Upper lobe of right lung (tissue), 1 donor: ENCODE measurements around the gene OXLD1. TPM values are rescaled to one million over a fixed set of nuclear protein-coding genes. Genes with fewer than 3 reads are reported as not detected.
A peak's percentile ranks its signal among the peaks of the same experiment; 100 is the strongest.

ENCODE experiments used
- ATAC-seq: fragments of 200-7000 bp; cut with Tn5 transposase; one replicate; pipeline ENCODE4 v1.9.1; 2020; ENCODE audit warnings: mild to moderate bottlenecking, moderate library complexity
- DNase-seq: peaks from one replicate; pipeline ENCODE4 v3.0.0-alpha.2; 2020
- H3K27ac ChIP-seq: fragments of 200-600 bp; one replicate; pipeline ENCODE4 v1.8.0; 2022
- H3K27me3 ChIP-seq: fragments of 200-600 bp; one replicate; pipeline ENCODE4 v1.8.0; 2022; ENCODE audit warnings: mild to moderate bottlenecking
- H3K36me3 ChIP-seq: fragments of 200-600 bp; one replicate; pipeline ENCODE4 v1.8.0; 2022
- H3K4me1 ChIP-seq: fragments of 200-600 bp; one replicate; pipeline ENCODE4 v1.8.0; 2022
- H3K4me3 ChIP-seq: fragments of 200-600 bp; one replicate; pipeline ENCODE4 v1.8.0; 2022; ENCODE audit warnings: mild to moderate bottlenecking
- H3K9me3 ChIP-seq: fragments of 200-600 bp; one replicate; pipeline ENCODE4 v1.8.0; 2022
- intact Hi-C: fragments of 100-400 bp; cut with DNase I; formaldehyde crosslinking; loops from one replicate; pipeline ENCODE4 v1.11.0; 2022
- total RNA-seq: library from RNA; stranded (reverse); fragmentation: NEBNext Ultra II Directional; extraction: Animal tissue kit (Norgen Biotek cat#: 25700); gene quantifications from one replicate; pipeline ENCODE4 v1.2.1, GENCODE V29; 2021
- TF ChIP-seq, protein P1 (sequence below): fragments of 200-600 bp; IDR thresholded peaks from one replicate; pipeline ENCODE4 v1.8.0; 2022; ENCODE audit warnings: antibody characterized with exemption
- donor health status: DM: no; HTN: yes; CAD: no; lungs with severe emphysema.

OXLD1 gene
- total RNA-seq, 1 donor from 2014 or later, result 26.7 TPM

DNA sequence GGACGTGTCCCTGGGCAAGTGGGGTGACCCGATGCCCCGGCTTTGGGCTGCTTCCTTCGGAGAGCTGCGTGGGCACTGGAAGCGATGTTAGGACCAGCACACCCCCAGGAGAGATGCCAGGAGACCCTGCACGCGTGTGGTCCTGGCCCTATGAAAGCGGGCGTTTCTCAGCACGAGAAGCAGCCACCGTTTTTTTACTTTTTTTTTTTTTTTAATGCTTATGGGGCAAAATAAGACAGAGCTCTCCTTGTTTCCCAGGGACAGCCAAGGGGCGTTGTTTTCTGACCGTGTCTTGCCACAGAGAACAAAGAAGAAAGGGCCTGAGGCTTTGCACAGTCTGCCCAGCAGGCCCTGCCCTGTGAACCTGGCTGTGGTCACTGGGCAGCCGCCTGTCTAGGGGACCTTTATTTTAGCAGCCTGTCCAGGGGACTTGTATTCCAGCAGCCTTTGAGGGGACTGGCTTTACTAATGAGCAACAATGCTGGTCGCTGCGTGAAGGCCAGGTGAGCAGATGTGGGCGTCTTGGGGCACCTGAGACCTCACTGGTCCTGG, 46.7 kb upstream of the OXLD1 start:
- no peak overlapping the region for H3K27ac ChIP-seq
- no peaks in the 10 kb centered on the region for H3K36me3 ChIP-seq
- intact Hi-C loops, result no loop called here
- H3K27me3 ChIP-seq, result no peaks in the 10 kb centered on the region
- peaks cover 25% of the 10 kb centered on the region for H3K4me1 ChIP-seq
- DNase-seq (no peak), ATAC-seq (no peak)
- peak overlapping the region; percentile 75 for H3K4me3 ChIP-seq
- TF ChIP-seq, protein P1, sequence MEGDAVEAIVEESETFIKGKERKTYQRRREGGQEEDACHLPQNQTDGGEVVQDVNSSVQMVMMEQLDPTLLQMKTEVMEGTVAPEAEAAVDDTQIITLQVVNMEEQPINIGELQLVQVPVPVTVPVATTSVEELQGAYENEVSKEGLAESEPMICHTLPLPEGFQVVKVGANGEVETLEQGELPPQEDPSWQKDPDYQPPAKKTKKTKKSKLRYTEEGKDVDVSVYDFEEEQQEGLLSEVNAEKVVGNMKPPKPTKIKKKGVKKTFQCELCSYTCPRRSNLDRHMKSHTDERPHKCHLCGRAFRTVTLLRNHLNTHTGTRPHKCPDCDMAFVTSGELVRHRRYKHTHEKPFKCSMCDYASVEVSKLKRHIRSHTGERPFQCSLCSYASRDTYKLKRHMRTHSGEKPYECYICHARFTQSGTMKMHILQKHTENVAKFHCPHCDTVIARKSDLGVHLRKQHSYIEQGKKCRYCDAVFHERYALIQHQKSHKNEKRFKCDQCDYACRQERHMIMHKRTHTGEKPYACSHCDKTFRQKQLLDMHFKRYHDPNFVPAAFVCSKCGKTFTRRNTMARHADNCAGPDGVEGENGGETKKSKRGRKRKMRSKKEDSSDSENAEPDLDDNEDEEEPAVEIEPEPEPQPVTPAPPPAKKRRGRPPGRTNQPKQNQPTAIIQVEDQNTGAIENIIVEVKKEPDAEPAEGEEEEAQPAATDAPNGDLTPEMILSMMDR, result no peak
- no peaks in the 10 kb centered on the region for H3K9me3 ChIP-seq

- TF ChIP-seq, protein P1, result no peak
- Histone ChIP-seq H3K9me3 (no peaks in the 10 kb centered on the region), H3K36me3 (peaks cover 2% of the 10 kb centered on the region), H3K27me3 (no peaks in the 10 kb centered on the region), H3K4me1 (peaks cover 25% of the 10 kb centered on the region), H3K27ac (no peak overlapping the region), H3K4me3 (peak overlapping the region; percentile 75)
- ATAC-seq (peak; percentile 5), DNase-seq (no peak)
- intact Hi-C loops, result no loop called here
Observed at GRCh38 chr17:81712468-81713003, 46.1 kb upstream of the OXLD1 start.

- H3K4me3 ChIP-seq, result peak within 1 kb of the TSS; percentile 75
- intact Hi-C loops, result no loop called here
- H3K9me3 ChIP-seq, result no peaks in the 10 kb centered on the region
- H3K4me1 ChIP-seq, result peaks cover 25% of the 10 kb centered on the region
- peak; percentile 93 for DNase-seq
- TF ChIP-seq, protein P1, result no peak
- peaks cover 8% of the 10 kb centered on the region for H3K36me3 ChIP-seq
- H3K27ac ChIP-seq, result peak within 1 kb of the TSS; percentile 47
- peak; percentile 87 for ATAC-seq
- H3K27me3 ChIP-seq, result no peaks in the 10 kb centered on the region
Observed at GRCh38 chr17:81711814-81712467, 45.5 kb upstream of the OXLD1 start, which contains the start of gene SLC25A10. Gene SLC25A10 (plus strand): TSS chr17:81712284. CDS start chr17:81712427, 143 bp downstream.

DNA sequence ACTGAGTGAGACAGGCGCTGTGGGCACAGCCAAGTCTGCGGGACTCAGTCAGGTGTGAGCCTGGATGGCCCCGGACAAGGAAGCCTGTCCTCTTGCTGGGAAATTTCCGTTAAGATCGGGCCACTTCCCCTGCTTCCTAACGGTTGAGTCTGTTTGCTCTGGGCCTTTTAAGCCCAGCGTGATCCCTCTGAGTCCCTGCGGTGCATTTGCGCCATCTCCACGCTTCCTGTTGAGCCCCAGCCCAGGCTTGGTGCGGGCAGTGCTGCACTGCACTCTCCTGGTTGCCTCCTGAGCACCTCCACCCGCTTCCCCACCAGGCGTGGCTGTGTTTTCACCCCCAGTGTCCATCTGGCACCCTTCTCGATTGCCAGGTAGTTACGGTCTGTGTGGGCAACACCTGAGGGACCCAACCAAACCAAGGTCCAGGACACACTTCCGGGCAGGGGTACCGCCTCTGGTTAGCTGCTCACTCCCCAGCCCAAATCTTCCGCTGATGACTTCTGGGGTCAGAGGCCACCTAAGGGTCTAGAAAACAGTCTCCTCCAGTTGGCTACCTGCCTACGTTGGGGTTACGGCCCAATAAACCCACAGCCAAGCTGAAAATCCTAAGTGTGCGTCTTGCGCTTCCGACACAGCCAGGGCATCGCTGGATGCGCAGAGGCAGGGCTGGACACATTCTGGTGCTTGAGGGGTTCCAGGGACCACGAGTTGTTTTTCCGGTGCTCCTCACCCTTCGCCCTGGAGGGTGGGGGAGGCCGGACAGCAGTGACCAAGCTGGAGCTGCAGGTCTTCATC, 44.3 kb upstream of the OXLD1 start:
- H3K27me3 ChIP-seq, result no peaks in the 10 kb centered on the region
- H3K36me3 ChIP-seq, result peaks cover 19% of the 10 kb centered on the region
- intact Hi-C loops, result no loop called here
- ATAC-seq (no peak), DNase-seq (no peak)
- TF ChIP-seq, protein P1, result no peak
- H3K9me3 ChIP-seq, result no peaks in the 10 kb centered on the region
- no peak overlapping the region for H3K27ac ChIP-seq
- H3K4me3 ChIP-seq, result peak overlapping the region; percentile 75
- H3K4me1 ChIP-seq, result peaks cover 25% of the 10 kb centered on the region

DNA sequence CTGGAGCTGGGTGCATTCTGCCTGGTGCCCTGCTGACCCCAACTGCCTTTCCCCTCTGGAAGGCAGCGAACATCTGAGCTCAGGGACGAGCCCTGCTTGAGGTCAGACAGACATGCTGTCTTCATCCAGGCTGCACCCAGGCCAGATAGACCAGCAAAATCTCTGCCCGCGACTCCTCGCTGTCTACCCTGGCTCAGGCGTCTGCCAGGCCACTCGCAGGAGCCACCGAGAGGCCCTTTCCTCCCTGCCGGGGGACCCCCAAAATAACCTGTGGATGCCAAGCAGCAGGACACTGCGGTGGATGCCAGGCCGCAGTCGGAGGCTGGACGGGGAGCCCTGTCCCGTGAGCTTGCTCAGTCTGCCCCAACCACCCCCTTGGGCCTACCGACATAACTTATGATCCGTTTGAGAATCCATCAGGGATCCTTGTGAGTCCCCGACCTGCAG, 42.4 kb upstream of the OXLD1 start:
- no peak for DNase-seq
- H3K27ac ChIP-seq, result no peak overlapping the region
- no peak overlapping the region for H3K4me3 ChIP-seq
- H3K4me1 ChIP-seq, result peaks cover 35% of the 10 kb centered on the region
- intact Hi-C loops, result no loop called here
- TF ChIP-seq, protein P1, result no peak
- no peaks in the 10 kb centered on the region for H3K27me3 ChIP-seq
- peaks cover 30% of the 10 kb centered on the region for H3K36me3 ChIP-seq
- H3K9me3 ChIP-seq, result no peaks in the 10 kb centered on the region
- ATAC-seq, result no peak
